ENCODE measurements around the gene USPL1. TPM values are rescaled to one million over a fixed set of nuclear protein-coding genes. Genes with fewer than 3 reads are reported as not detected.

Gene USPL1
- 18.4 TPM for total RNA-seq

- peak within 1 kb of the TSS; percentile 67 to 71 for H3K4me3 ChIP-seq
- H3K27me3 ChIP-seq = no peaks in the 10 kb centered on the region
- intact Hi-C loops (cut with DNase I) = loop anchor here (5.0 to 10.0 kb wide), 2 partner anchors 153 to 210 kb away; partner anchors contain the start of gene HMGB1
- H3K36me3 ChIP-seq = no peaks in the 10 kb centered on the region
- TF ChIP-seq, protein P1, sequence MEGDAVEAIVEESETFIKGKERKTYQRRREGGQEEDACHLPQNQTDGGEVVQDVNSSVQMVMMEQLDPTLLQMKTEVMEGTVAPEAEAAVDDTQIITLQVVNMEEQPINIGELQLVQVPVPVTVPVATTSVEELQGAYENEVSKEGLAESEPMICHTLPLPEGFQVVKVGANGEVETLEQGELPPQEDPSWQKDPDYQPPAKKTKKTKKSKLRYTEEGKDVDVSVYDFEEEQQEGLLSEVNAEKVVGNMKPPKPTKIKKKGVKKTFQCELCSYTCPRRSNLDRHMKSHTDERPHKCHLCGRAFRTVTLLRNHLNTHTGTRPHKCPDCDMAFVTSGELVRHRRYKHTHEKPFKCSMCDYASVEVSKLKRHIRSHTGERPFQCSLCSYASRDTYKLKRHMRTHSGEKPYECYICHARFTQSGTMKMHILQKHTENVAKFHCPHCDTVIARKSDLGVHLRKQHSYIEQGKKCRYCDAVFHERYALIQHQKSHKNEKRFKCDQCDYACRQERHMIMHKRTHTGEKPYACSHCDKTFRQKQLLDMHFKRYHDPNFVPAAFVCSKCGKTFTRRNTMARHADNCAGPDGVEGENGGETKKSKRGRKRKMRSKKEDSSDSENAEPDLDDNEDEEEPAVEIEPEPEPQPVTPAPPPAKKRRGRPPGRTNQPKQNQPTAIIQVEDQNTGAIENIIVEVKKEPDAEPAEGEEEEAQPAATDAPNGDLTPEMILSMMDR (IDR thresholded peaks at IDR 0.05) = peak in 2 of 3 experiments; percentile 22 to 67
- TF ChIP-seq POLR2AphosphoS5 (IDR thresholded peaks at IDR 0.05; ENCODE audit: insufficient read depth in 1 of 2, low read depth in 1 of 2) (peak; percentile 100), POLR2A (IDR thresholded peaks at IDR 0.05) (peak; percentile 30 to 98)
- H3K27ac ChIP-seq = peak within 1 kb of the TSS; percentile 100
- DNase-seq (ENCODE audit: extremely low spot score in 2 of 2) = peak; percentile 99
- no peaks in the 10 kb centered on the region for H3K9me3 ChIP-seq
- peaks cover 55% of the 10 kb centered on the region for H3K4me1 ChIP-seq
These were observed at the start of gene USPL1 for GRCh38 chr13:30617315-30618185. USPL1 (plus strand) TSS chr13:30617920; CDS start chr13:30621141, 3,221 bp downstream.

DNA sequence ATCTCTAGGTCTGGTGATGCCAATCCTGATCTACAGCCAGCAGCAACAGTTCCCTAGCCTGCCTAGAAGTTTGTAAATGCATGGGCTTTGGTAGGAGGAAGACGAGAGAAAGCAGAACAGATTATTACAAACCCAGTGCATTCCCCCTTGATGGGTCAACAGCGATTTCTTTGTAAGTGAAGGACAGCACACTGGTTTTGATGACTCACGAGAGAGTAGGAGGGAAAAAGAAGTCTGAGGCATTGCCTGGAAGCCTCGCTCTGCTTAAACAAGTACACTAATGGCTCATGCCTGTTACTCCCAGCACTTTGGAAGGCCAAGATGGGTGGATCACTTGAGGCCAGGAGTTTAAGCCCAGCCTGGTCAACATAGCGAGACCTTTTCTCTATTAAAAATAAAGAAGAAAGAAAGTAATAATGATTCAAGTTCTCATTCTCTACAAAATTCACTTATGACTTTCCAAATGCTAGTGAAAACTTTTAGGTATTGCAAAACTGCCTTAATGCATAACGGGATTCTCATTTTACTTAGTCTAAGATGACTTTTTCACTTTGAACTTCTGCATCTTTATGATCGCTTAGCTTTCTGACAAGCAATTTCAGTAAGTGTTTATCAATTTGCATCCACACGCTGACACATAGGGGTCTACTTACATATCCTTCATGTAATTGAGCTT, 47.7 kb upstream of the USPL1 start:
- no peaks in the 10 kb centered on the region for H3K27me3 ChIP-seq
- peak in 1 of 2 donors; percentile 63 for TF ChIP-seq POLR2AphosphoS5 (IDR thresholded peaks at IDR 0.05; ENCODE audit: insufficient read depth in 1 of 2, low read depth in 1 of 2)
- TF ChIP-seq, protein P1 (IDR thresholded peaks at IDR 0.05) = no peak

DNA sequence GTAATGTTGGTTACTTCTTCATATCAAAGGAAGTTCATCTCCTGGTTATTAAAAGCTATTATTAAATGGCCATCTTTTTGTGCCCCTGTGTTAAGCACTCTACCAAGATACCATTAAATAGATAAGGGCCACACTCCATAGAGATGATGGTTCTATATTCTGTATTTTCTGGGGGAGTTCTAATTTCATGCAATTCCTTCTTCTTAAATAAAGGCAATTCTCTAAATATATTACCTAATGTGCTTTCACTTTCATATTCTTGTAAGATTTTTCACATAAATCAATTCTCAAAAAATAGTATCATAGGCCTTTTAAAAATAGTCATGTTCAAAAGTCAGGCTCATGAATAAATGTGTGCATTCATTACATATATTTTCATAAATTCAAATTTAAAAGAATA, 47.0 kb upstream of the USPL1 start:
- H3K4me1 ChIP-seq = peaks cover 11% of the 10 kb centered on the region
- peak overlapping the region; percentile 34 for H3K27ac ChIP-seq
- no peaks in the 10 kb centered on the region for H3K9me3 ChIP-seq
- intact Hi-C loops (cut with DNase I) = no loop called here
- no peak overlapping the region for H3K4me3 ChIP-seq
- TF ChIP-seq POLR2A (IDR thresholded peaks at IDR 0.05) (no peak), POLR2AphosphoS5 (IDR thresholded peaks at IDR 0.05; ENCODE audit: insufficient read depth in 1 of 2, low read depth in 1 of 2) (no peak)
- TF ChIP-seq, protein P1 (IDR thresholded peaks at IDR 0.05) = no peak
- no peak for DNase-seq (ENCODE audit: extremely low spot score in 2 of 2)
- H3K27me3 ChIP-seq = no peaks in the 10 kb centered on the region
- no peaks in the 10 kb centered on the region for H3K36me3 ChIP-seq

More for the DNA sequence above, 47.7 kb upstream of the USPL1 start:
- Histone ChIP-seq H3K9me3 (no peaks in the 10 kb centered on the region), H3K4me3 (no peak overlapping the region), H3K27ac (peak overlapping the region; percentile 34), H3K4me1 (peaks cover 11% of the 10 kb centered on the region), H3K36me3 (no peaks in the 10 kb centered on the region)
- DNase-seq (ENCODE audit: extremely low spot score in 2 of 2) = no peak
- intact Hi-C loops (cut with DNase I) = no loop called here

DNA sequence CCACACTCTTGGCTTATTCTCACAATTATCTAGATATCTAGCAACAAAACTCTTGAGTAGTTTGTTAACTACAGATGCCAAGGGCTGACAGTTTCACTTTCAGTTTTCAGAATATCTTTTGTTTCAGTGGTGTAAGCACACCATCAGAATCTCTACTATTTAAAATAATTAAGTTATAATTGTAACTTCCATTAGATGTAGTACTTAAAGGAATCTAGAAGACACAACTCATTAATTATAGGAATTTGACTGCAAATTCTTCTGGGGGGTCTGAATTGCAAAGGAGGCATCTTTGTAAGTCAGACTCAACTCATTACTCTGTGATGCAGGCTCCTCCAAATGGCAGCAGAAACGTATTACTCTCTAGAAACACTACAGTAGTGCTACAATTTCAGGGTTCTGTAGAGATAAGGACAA, 44.9 kb upstream of the USPL1 start:
- no peak for DNase-seq (ENCODE audit: extremely low spot score in 2 of 2)
- H3K27ac ChIP-seq = peak overlapping the region; percentile 76
- H3K9me3 ChIP-seq = no peaks in the 10 kb centered on the region
- H3K36me3 ChIP-seq = no peaks in the 10 kb centered on the region
- intact Hi-C loops (cut with DNase I) = no loop called here
- H3K27me3 ChIP-seq = no peaks in the 10 kb centered on the region
- TF ChIP-seq POLR2A (IDR thresholded peaks at IDR 0.05) (no peak), POLR2AphosphoS5 (IDR thresholded peaks at IDR 0.05; ENCODE audit: insufficient read depth in 1 of 2, low read depth in 1 of 2) (peak in 1 of 2 donors; percentile 81)
- TF ChIP-seq, protein P1 (IDR thresholded peaks at IDR 0.05) = peak in 1 of 3 experiments; percentile 12
- H3K4me1 ChIP-seq = peaks cover 19% of the 10 kb centered on the region
- peak overlapping the region; percentile 35 to 37 for H3K4me3 ChIP-seq
